ENCODE data around the gene CYP46A1. TPM values are rescaled to one million over a fixed set of nuclear protein-coding genes. Genes with fewer than 3 reads are reported as not detected.

CYP46A1 gene
- total RNA-seq, 1 experiment from 2014 or later = 0.59 TPM

GRCh38 chr14:99728231-99728920, 44.3 kb downstream of the CYP46A1 start:
- Histone ChIP-seq H3K4ac (ENCODE audit: low read depth, low read length) (no peak overlapping the region), H3K23me2 (ENCODE audit: insufficient read length, low read depth, low read length, poor library complexity, severe bottlenecking) (peaks cover 4% of the 10 kb centered on the region), H3K79me1 (ENCODE audit: insufficient read depth, low read depth, low read length, poor library complexity, severe bottlenecking) (no peaks in the 10 kb centered on the region), H3K9ac (ENCODE audit: extremely low read depth, insufficient read length, low read length) (no peak overlapping the region), H2BK20ac (ENCODE audit: low read depth, low read length, poor library complexity, severe bottlenecking) (no peak overlapping the region), H2BK15ac (ENCODE audit: low read depth, low read length) (no peak overlapping the region), H3K9me3 (ENCODE audit: control insufficient read depth, low read depth, low read length) (no peaks in the 10 kb centered on the region), H4K91ac (ENCODE audit: insufficient read length, low read depth, low read length) (no peak overlapping the region), H4K8ac (replicated peaks; ENCODE audit: insufficient read length, low read depth, low read length) (no peak overlapping the region), H3K56ac (ENCODE audit: insufficient read length, low read depth, low read length) (no peak overlapping the region), H4K5ac (ENCODE audit: insufficient read length, low read depth, low read length) (no peak overlapping the region), H4K20me1 (ENCODE audit: control insufficient read depth, insufficient read depth, insufficient read length) (no peaks in the 10 kb centered on the region), H3K27ac (ENCODE audit: insufficient read length, low read depth, low read length) (no peak overlapping the region), H3K4me1 (ENCODE audit: insufficient read depth, low read length) (no peaks in the 10 kb centered on the region), H3K4me2 (ENCODE audit: insufficient read depth, insufficient read length, low read length) (no peak overlapping the region), H2AFZ (ENCODE audit: low read length) (no peak overlapping the region), H3K79me2 (ENCODE audit: insufficient read depth, low read length) (no peaks in the 10 kb centered on the region), H2BK120ac (ENCODE audit: low read depth, low read length, poor library complexity, severe bottlenecking) (no peak overlapping the region), H3K23ac (ENCODE audit: insufficient read length, low read depth, low read length) (no peak overlapping the region), H3K27me3 (ENCODE audit: insufficient read depth, low read length) (no peaks in the 10 kb centered on the region), H3K18ac (ENCODE audit: insufficient read length, low read depth, low read length) (no peak overlapping the region), H3K14ac (ENCODE audit: insufficient read depth, low read length) (no peak overlapping the region), H2AK5ac (ENCODE audit: insufficient read length, low read length) (no peak overlapping the region), H2BK12ac (ENCODE audit: insufficient read length, low read depth, low read length) (no peak overlapping the region), H2BK5ac (ENCODE audit: insufficient read length, low read length) (no peak overlapping the region), H3T11ph (ENCODE audit: low read length) (no peak overlapping the region)
- Mint-ChIP-seq H3K4me1 (peaks cover 6 to 26% of the 10 kb centered on the region in 2 experiments), H3K9me3 (no peaks in the 10 kb centered on the region; a peak in 1 of 5 replicates), H3K27ac (no peak overlapping the region; a peak in 2 of 7 replicates), H3K27me3 (ENCODE audit: low read depth) (peaks cover 3% of the 10 kb centered on the region; the same call in 1 of the 2 replicates), H3K4me3 (no peak overlapping the region; a peak in 1 of 5 replicates), H3K36me3 (ENCODE audit: insufficient read depth in 1 of 3, low read depth in 3 of 3) (no peaks in the 10 kb centered on the region)
- no peak for TF ChIP-seq CTCF (conservative IDR thresholded peaks at IDR 0.05)
- no CpG with 5 or more reads among the region's 16 CpGs for WGBS (ENCODE audit: extremely low coverage, insufficient read length, low lambda C conversion rate)
- DNase-seq = peak; percentile 24

All from H9 (cell line).